Suppressor macrophage treated with lipopolysaccharide for 1 hour (primary cell): ENCODE data around the gene TSC22D1.
A peak's percentile ranks its signal among the peaks of the same experiment; 100 is the strongest.

Source experiments
- DNase-seq, 3 donors: peaks; one replicate each; pipeline ENCODE4 v3.0.0-alpha.2; 2020 to 2022

The TSC22D1 gene

DNA sequence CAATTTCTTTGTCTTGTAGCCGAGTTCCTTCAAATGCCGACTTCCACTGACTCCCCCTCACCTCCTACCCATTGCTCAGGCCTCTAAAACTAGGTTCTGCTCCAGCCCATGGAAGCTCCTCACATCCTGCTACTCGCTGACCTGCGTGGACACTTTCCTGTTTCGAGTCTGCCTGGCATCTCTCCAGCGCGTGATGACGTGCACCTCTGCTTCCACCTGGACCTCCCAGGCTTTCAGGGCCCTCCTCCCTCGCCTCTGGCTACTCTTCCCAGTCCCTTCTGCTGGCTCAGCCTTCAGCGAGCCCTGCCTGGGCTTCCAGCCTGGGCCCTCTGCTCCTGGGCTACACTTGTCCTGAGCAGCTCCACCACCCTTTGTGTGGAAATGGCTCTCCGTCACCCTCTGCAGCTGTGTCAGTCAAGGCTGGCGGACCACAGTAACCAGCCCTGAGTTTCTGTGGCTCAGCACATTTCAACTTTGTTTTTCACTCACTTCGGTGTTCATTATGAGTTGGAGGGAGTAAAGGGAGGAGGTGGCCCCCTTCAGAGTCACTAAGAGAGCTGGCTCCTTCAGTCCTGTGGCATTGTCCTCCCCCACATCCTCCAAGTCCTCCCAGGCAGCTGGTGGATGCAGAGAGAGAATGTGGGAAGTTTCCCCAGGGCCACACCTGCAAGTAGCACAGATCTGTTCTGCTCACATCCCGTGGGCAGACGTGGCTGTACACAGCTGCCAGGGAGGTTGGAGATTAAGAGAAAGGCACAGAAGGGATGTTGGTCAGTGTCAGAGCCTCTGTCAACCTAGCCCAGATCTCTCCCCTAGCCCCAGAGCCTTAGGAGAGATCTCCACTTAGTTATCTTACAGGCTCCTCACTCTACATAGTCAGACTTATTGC lies 153.1 kb downstream of the TSC22D1 start:
- no peak for DNase-seq

DNA sequence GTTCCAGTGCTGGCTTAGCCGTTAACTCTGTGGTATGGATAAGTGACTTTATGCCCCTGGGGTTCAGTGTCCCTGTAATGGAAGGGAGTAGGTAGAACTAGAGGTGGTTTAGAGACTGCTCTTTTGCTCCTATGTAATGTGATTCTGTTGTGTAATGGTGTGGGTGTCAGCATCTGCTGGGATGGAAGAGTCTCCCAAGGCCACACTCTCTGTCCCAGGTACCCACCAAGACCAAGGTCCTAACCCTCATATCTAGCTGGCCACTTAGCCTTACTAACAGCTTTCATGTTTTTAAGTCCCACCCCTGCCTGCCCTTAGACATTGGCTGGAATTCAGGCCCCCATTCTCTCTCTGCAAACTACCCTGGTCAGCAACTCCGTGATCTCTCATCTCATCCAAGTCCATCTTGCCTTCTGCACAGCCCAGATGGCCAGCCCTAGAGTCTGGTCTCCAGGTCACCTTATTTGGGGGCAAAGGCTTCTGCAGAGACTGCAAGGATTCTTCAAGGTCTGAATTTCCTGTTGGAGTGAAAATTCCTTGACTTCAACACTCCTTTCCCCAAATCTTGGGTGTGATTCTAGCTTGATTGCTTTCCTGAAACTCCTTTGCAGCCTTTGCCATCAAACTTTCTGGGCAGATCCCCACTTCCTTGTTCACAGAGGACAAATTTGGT lies 154.1 kb downstream of the TSC22D1 start:
- DNase-seq: no peak

DNA sequence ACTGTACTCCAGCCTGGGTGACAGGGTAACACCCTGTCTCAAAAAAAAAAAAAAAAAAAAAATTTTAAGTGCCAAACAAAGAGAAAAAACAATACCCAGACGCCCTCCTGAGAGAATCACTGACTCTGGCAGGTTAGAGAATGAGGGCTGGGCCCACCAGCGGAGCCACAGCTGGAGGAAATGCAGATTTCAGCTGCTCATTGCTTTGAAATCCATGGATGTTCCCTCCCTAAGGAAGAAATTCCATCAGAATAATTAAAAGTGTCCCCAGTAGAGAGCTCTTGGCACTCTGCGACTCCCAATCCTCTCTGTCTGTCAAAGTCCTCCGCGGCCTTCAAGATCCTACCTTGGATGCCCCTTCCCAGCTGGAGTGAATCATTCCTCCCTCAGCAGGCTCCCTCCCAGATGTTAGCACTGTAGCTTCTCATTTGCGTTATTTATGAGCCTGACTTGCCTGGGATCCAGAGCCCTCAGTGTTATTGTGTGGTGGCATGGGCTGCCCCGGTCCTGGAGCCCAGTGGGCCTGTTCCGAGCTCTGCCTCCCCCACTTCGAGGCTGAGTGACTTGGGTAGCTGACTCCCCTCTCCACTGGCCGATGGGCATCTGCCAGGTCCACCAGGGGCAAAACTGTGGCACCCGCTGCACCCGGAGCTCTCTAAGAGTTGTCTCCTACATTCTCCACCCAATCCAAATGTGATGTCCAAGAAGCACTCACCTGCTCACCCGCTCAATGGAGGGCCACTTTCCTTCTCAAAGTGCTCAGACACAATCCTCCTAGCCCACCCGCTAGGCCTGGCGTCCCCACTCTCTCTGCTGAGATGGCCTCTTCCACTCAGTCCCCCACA lies 155.5 kb downstream of the TSC22D1 start:
- DNase-seq: no peak

DNA sequence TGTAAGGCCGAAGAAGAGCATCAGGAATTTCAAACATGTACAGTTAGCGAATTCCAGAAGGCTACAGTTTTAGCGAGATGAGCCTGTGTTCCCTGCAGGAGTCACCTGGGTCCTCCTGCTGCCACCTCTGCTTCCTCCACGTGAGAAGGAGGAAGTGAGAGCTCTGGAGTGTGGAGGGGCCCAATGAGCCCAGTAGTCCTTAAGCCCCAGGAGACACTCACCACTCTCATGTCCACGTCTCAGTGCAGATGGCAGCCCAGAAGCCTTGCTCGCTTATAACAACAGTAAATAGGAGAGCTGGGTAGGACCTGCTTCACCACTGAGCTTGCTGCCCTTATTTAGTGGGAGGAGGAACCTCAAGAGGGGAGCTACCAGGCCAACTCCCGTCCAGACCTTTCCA lies 158.3 kb downstream of the TSC22D1 start:
- DNase-seq: no peak

DNA sequence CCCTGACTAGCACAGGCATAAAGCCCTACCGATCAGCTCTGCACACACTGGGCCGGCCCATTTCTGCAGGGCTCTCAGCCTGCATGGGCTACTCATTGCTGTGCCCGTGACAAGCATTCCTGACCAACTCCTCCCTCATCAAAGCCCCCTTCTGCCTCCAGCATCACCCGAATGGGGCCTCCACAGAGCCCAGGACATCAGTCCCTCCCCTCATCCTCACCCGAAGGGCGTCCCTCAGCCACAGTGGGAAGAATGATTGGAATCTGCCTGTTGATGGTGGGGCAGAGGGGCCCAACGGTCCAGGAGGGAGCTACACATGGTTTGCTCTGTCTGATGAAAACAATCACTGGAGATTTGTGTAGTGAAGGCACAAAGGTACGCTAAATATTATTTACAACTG lies 158.7 kb downstream of the TSC22D1 start:
- DNase-seq: no peak

DNA sequence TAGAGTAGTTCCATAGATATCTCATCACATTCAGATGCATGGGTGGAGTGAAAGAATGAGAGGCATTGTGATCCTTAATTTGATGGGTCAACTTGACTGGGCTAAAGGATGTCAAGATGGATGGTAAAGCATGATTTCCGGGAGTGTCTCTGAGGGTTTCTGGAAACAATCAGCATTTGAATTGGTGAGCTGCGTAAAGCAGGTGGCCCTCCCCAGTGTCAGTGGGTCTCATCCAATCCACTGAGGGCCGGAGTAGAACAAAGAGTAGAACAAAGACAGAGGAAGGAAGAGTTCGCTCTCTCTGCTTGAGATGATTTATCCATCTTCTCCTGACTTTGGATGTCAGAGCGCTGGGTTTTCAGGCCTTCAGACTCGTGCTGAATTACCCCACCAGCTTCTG lies 159.4 kb downstream of the TSC22D1 start:
- DNase-seq: no peak

DNA sequence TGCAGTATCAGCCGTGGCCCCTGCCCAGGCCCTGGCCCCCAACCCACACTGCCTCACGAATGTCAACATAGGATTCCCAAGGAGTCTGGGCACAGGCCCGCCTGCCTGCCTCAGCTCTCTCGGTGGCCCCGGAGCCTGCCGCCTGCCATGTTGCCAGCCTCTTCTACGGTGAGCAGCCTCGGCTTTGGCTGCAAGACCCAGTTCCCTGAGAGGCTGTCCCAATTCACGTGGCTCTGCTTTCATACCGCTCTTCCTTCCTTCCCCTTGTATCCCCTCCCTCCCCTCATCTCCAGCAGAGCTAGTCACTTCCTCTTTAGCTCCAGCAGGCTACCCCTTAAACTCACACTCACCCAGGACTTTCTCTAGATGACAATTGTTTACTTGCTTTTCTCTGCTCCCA lies 159.8 kb downstream of the TSC22D1 start:
- DNase-seq: peak; percentile 53 to 58 (median 57)

DNA sequence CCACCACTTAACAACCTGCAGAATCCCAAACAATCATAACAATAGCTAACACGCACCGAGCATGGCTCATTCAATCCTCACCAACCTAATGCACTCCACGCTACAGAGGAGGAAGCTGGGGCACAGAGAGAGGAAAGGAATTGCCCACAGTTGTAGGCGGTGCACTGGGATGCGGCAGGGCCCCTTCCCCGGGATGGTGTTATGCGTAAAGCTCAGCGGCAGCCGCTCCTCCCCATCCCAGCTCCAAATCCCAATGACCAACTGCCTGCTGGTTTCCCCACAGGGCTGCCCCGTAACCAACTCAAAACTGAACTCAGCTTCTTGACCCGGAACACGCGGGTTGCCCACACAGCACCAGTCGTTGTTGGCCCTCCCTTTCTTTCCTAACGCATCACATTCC lies 160.3 kb downstream of the TSC22D1 start:
- DNase-seq: no peak

DNA sequence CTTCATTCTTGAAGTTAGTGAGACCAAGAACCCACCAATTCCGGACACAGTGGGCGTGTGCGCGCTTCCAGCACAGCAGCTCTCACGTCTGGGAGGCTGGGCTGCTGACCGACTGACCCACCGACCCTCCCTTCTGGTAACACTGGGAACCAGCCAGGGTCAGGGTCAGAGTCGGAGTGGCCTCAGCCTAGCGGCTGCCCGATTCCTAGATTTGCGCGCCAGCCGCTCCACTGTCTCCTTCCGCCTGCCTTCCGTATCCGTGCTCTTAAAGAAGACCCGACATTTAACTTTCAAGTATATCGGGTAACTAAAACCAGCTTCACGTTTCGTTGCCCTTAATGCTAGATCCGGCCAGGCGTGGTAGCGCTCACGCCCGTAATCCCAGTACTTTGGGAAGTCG lies 161.4 kb downstream of the TSC22D1 start:
- DNase-seq: no peak

DNA sequence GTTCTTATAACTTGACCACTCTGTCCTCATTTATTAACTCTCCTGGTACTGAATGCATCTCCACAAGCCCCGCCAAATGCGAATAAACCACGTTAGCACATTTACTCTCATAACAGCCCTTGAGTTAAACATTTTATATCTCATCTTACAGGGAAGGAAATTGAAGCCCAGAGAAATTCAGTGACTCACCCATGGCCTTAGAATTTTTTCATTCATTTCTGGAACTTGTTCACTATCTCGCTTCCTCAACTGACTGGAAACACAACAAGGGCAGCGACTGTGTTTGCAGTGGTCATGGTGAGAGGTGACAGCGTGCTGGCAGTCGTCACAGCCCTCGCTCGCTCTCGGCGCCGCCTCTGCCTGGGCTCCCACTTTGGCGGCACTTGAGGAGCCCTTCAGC lies 163.0 kb downstream of the TSC22D1 start:
- peak in 1 of 3 donors; percentile 24 for DNase-seq

DNA sequence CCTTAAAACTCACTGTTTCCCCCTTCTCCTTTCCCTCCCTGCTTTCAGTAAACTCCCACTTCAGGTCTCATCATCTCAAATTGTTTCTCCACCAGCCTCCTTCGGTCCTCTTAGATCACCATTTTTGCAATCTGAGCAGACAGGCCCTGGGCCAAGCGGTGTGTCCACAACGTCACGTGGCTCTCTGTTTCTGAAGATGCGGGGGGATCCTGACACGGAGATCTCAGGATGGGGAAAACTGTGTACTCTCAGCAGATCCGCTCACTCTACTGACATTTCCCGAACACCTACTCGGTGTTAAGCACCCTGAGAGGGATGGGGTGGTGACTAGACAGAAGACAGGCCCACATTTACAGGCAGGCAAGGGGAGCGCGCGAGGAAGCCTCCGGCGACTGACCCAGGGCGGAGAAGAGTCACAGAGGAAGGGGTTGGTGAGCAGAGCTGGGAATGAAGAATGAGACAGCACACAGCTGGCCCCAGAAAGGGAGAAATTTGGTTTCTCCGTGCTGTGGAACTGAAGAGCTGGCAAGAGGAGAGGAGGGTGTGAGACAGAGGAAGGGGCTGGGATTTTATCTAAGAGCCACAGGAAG lies 163.7 kb downstream of the TSC22D1 start:
- peak in 1 of 3 donors; percentile 13 for DNase-seq

DNA sequence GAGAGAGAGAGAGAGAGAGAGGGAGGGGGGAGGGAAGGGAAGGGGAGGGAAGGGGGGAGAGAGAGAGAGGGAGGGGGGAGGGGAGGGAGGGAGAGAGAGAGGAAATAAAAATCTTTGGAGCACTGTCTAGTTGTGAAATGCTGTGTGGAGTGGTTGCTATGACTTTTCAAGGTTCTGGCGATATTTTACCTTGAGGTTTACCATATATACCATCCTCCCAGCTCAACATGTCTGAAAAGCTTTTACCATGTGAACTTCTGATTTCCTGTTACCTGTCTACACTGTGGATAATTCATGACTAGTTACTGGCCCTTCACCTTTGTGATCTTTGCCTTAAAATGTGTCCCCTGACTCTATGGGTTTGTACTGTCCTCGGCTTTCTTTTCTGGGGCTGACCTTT lies 164.3 kb downstream of the TSC22D1 start:
- no peak for DNase-seq

DNA sequence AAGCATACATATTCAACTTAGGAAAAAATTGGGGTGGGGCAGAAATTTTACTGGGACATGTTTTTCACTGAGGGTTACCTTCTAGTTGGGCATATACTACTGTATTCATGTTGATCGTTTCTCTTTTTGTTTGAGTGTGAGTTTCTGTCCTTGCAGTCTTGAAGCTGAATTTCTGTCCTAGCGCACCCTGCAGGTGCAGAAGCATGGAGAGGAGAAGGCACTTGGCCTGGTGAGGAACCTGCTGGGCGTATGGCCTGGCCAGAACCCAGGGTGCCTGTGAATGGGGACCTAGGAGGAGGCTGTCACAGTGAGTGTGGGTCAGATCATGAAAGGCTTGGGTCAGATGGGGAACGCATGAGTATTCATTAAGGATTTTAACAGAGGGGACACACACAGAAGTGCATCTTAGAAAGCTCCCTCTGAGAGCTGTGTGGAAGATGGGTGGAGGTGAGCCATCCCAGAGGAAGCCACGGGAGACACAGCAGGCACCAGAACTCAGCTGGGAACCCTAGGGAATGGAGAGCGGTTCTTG lies 165.7 kb downstream of the TSC22D1 start:
- no peak for DNase-seq

DNA sequence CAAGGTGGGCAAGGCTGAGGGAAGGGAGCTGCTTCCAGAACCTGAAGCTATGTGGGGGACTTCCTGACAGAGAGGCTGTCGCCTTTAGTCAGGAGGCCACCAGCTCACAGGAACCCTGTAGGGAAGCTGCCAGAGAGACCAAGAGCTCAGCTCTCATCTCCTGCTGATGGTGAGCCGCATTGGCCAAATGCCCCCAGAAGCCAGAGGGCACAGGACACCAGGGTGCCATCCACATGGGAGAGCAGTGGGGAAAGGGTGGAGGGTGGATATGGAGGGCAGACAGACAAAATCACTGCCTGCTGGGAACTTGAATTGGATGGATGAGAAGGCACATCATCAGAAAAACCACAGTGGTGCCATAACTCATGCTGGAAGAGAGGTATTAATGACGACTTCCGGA lies 166.5 kb downstream of the TSC22D1 start:
- no peak for DNase-seq

DNA sequence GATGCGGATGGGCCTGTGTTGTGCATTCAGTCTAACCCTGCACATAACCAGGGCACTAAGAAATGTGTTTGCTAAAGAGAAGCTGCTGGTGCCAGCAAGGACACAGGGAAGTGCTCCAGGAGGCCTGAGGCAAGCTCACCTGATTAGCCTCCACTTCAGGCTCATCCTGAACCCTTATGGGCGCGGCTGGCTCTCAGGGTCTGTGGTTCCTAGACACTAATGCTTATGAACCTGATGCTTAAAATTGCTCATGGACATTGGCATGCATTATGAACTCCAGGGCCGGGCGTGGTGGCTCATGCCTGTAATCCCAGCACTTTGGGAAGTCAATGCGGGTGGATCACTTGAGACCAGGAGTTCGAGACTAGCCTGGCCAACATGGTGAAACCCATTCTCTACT lies 168.2 kb downstream of the TSC22D1 start:
- no peak for DNase-seq

DNA sequence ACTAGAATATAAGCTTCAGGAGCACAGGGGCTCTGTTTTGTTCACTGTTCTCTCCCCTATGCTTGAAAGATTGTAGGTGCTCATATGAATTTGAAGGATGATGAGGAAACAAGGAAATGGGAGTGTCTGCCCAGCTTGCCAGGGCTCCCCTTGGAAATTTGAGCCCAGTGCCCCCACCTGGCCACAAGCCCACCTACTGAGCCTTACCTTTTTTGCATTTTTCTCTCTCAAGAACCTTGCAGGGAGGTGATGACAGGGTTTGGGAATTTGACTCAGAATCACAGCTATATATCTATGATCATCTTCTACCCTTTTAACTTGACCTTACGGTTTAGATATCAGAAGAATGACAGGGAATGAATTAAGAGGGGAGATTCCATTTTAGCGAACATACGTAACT lies 168.8 kb downstream of the TSC22D1 start:
- no peak for DNase-seq

DNA sequence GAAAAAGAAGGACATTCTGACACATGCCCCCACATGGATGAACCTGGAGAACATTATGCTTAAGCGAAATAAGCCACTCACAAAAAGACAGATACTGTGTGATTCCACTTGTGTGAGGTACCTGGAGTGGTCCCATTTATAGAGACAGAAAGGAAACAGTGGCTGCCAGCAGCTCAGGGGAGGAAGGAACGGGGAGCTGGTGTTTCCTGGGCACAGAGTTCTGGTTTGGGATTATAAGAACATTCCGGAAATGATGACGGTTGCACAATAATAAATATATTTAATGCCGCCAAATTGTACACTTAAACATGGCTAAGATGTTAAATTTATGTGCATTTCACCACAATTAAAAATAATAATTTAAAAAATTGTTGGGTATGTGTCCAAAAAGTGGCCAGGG lies 169.5 kb downstream of the TSC22D1 start:
- DNase-seq: no peak

DNA sequence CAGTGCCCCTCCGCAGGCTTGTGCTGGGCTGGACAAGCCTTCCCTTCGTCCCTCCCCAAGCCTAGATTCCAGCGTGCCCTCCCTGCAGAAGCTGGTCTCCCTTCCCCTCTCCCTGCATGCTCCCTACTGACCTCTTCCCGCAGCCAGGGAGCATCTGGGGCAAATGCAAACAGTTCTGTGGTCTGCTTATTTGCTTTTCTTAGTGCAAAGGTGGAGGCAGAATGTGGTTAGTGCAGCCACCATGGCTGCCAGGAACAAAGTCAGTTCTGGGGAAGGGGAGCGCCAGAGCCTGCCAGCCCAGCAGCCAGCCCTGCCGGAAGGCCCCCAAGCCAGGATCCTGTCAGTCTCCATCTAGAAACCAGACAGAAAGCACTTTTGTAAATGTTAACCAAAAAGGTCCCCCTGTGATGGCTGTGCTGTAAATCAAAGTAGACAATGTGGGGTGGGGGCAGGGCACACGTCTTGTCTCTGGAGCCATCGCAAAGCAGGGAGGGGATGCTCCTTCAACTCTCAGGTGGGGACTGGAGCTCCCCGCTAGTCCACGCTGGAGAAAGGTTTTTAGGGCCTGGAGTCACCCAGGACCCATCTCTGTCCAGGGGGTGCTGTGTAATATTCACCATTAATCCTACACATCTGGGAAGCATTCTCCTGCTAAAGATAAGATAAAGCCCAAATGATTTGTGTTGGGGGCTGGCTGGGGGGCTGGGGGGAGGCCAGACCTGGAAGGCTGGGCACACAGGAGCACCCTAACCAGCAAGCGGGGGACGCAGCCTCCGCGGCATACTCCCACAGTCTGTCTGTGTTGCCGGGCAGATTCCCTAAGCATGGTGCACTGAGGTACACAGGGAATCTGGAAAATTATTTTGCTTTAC lies 171.6 kb downstream of the TSC22D1 start:
- DNase-seq: no peak

DNA sequence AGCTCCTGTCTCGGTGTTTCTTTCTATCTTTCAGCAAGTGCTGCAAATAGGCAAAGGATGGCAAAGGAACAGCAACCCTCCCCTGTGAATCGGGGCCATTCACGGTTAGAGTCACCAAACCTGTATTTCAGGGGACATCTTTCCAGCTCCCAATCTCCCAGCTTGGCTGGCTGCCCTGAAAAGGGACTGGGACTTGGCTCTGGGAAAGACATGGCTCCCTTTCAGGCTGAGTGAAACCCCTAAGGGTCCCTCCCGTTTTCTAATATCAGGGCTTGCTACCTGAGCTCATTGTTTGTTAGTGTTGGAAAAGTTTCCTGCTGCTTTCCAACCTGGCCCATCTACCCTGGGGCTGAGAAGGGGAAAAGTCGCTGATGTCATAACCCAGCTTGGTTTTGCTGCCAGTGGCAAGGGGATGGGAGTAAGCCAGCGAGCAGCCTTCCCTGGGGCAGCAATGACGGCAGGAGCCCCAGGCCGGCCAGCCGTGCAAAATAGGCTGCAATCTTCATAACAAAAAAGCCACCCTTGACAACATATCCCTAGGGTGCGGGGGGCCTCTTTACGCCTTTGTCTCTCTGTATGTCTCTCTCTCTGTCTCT lies 172.6 kb downstream of the TSC22D1 start:
- DNase-seq: no peak

DNA sequence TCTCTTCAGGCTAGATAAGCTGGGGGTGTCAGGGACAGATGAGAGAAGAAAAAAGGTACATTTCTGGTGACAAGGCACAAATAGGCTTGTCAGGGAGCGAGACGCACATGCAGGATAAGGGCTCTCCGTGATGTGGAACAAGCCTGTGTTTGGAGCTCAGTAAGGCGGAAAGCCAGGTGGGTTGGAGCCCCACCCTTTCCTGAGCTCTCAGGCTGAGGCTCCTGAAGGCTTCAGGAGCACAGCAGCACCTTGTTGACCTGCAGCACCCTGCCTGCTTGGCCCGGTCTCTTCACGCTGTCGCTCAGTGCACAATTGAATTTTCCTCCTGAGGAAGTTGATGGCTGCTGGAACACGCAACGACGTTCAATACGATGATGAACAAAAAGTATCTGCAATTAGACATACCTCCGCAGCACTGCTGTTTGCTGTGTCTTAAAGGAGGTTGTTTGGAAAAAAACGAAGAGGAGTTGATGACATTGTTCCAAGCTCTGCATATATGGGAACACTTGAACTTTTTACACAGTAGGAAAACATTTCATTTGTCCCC lies 173.2 kb downstream of the TSC22D1 start:
- DNase-seq: no peak

DNA sequence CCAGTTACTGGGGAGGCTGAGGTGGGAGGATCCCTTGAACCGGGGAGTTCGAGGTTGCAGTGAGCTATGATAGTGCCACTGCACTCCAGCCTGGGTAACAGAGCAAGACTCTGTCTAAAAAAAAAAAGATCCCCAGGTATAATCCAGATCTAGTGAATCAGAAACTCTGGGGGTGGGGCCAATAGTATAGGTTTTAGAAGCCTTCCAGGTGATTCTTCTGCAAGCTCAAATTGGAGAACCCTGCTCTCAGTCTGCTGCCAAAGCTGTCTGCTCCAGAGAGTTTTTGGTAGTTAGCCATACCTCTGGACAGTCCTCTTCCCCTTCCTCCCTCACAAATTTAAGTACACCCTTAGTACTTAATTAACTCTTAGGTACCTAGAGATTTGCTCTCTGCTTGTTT lies 174.6 kb downstream of the TSC22D1 start:
- no peak for DNase-seq
